Heart left ventricle (tissue), 16 donors: ENCODE results near the gene TRHDE. TPM values are rescaled to one million over a fixed set of nuclear protein-coding genes. Genes with fewer than 3 reads are reported as not detected.

Source experiments
- ATAC-seq, 4 donors: fragments of 200-7000 bp; cut with Tn5 transposase; one replicate each; pipeline ENCODE4 v1.9.1; 2020 to 2022; ENCODE audit warnings: moderate library complexity in 4 of 4, mild to moderate bottlenecking in 3 of 4, moderate number of reproducible peaks in 1 of 4
- DNase-seq, 5 donors: peaks; one replicate each; pipeline ENCODE4 v3.0.0-alpha.2; 2020
- H3K27ac ChIP-seq, 12 donors: fragments of 200-600 bp; sonication (generic) in 4 of 12; one replicate each; pipeline versions ENCODE4 v1.5.0 to v1.8.0; 2016 to 2022; ENCODE audit warnings: mild to moderate bottlenecking in 2 of 12
- H3K27me3 ChIP-seq, 9 donors: fragments of 200-600 bp; sonication (generic) in 2 of 9; one replicate each; pipeline versions ENCODE4 v1.5.1 to v1.8.0; 2016 to 2022; ENCODE audit warnings: mild to moderate bottlenecking in 3 of 9
- H3K36me3 ChIP-seq, 9 donors: fragments of 200-600 bp; sonication (generic) in 2 of 9; one replicate each; pipeline versions ENCODE4 v1.5.0 to v1.8.0; 2018 to 2022; ENCODE audit warnings: mild to moderate bottlenecking in 2 of 9
- H3K4me1 ChIP-seq, 12 donors: fragments of 200-600 bp; sonication (generic) in 4 of 12; one replicate each; pipeline versions ENCODE4 v1.5.0 to v1.8.0; 2016 to 2022; ENCODE audit warnings: mild to moderate bottlenecking in 3 of 12
- H3K4me3 ChIP-seq, 12 donors: fragments of 200-600 bp; sonication (generic) in 4 of 12; one replicate each; pipeline versions ENCODE4 v1.5.0 to v1.8.0; 2017 to 2022; ENCODE audit warnings: mild to moderate bottlenecking in 9 of 12, moderate library complexity in 4 of 12
- H3K9me3 ChIP-seq, 12 donors: fragments of 200-600 bp; sonication (generic) in 4 of 12; one replicate each; pipeline versions ENCODE4 v1.5.0 to v1.8.0; 2016 to 2022; ENCODE audit warnings: mild to moderate bottlenecking in 1 of 12
- CTCF ChIP-seq, 12 donors: fragments of 200-600 bp; sonication (generic) in 4 of 12; IDR thresholded peaks; one replicate each; pipeline versions ENCODE4 v1.5.0 to v1.8.0; 2018 to 2022; ENCODE audit warnings: antibody characterized with exemption in 12 of 12, mild to moderate bottlenecking in 5 of 12
- POLR2A ChIP-seq, 2 donors: fragments of 450-650 bp; IDR thresholded peaks; one replicate each; pipeline ENCODE4 v1.6.1; 2017; ENCODE audit warnings: antibody characterized with exemption in 2 of 2, mild to moderate bottlenecking in 2 of 2, moderate library complexity in 2 of 2
- WGBS, 4 donors: extraction: QIAGEN DNeasy Blood & Tissue Kit in 2 of 4; methylation state at CpG; one replicate each; pipeline versions ENCODE4 v1.1.5 to v1.1.7; 2013 to 2018; 5-methylcytosine and 5-hydroxymethylcytosine counted together
- intact Hi-C, 10 donors: fragments of 100-400 bp; cut with DNase I; formaldehyde crosslinking; loops; one replicate each; pipeline versions ENCODE4 v1.11.1 to v1.14.2; 2022
- polyA plus RNA-seq, 2 donors: library from polyadenylated mRNA; stranded (reverse); fragments of 200-250 nt; gene quantifications; one replicate each; pipeline ENCODE4 v1.2.3, GENCODE V29; 2013
- total RNA-seq, 9 donors: library from RNA; depleted of rRNA in 2 of 9; stranded (reverse); fragments of >200 nt in 2 of 9; fragmentation: NEBNext Ultra II Directional in 3 of 9; extraction: Animal tissue kit (Norgen Biotek cat#: 25700) in 3 of 9; gene quantifications; one replicate each; pipeline versions ENCODE4 v1.1.0 to v1.2.4, GENCODE V29; 2016 to 2023
- donor health status: ischemic (EF 13 %, LVEDD 7.1; RV severe dilation, severe dysfunction).
- donor health status: healthy with polysubstance abuse.
- donor health status: DM: no; HTN: yes; CAD: no.
- donor health status: DM: no; HTN: no; CAD: no.
- donor health status: ischemic (EF 25% LVEDD 6.9; RV normal size, moderate dysfunction).
- donor health status: ischemic (EF 25% LVEDD 5.7; RV mildly dilated, moderate dysfunction).
- donor health status: healthy.
- donor health status: DM: yes; HTN: yes; CAD: no.
- donor health status: ischemic (EF 35%, LVEDD 5.7; RV mildly dilated, moderate dysfunction).
- donor health status: nonischemic (EF 11% LVEDD 7.7; RV severe dilation, severe dysfunction).
- donor health status: DM: yes; HTN: yes; CAD: no.
- donor health status: PGD.
- donor health status: ischemic (EF 29% LVEDD 5.4; RV normal size, mild dysfunction).
- donor health status: nonischemic (EF 23%, LVEDD 6.1; RV moderate dilation, normal function).

The TRHDE gene
- total and polyA plus RNA-seq, 11 donors: 0.01 to 3.1 (median 0.28) TPM; not detected in 1

GRCh38 chr12:72318341-72318740 is 46.2 kb downstream of the TRHDE start:
- DNase-seq (no peak), ATAC-seq (no peak)
- WGBS, 4 donors: 78 to 86% (median 83%) methylated on average over 4 of the region's 4 CpGs
- no peak overlapping the region for H3K4me3 ChIP-seq
- no peaks in the 10 kb centered on the region for H3K9me3 ChIP-seq
- H3K4me1 ChIP-seq: no peaks in the 10 kb centered on the region
- TF ChIP-seq POLR2A (IDR thresholded peaks at IDR 0.05): no peak
- TF ChIP-seq CTCF (IDR thresholded peaks at IDR 0.05): no peak
- intact Hi-C loops: no loop called here
- H3K36me3 ChIP-seq: no peaks in the 10 kb centered on the region
- H3K27me3 ChIP-seq: no peaks in the 10 kb centered on the region
- H3K27ac ChIP-seq: no peak overlapping the region

GRCh38 chr12:72323881-72324280 is 51.7 kb downstream of the TRHDE start:
- no peaks in the 10 kb centered on the region for H3K36me3 ChIP-seq
- ATAC-seq (no peak), DNase-seq (no peak)
- intact Hi-C loops: no loop called here
- no peak overlapping the region for H3K4me3 ChIP-seq
- 63 to 79% (median 72%) methylated on average over 1 of the region's 1 CpG for WGBS, 4 donors
- no peaks in the 10 kb centered on the region for H3K4me1 ChIP-seq
- no peaks in the 10 kb centered on the region for H3K27me3 ChIP-seq
- H3K9me3 ChIP-seq: no peaks in the 10 kb centered on the region
- H3K27ac ChIP-seq: no peak overlapping the region
- TF ChIP-seq CTCF (IDR thresholded peaks at IDR 0.05) (no peak), POLR2A (IDR thresholded peaks at IDR 0.05) (no peak)

GRCh38 chr12:72330301-72330700 is 58.1 kb downstream of the TRHDE start:
- H3K27me3 ChIP-seq: no peaks in the 10 kb centered on the region
- WGBS, 4 donors: 64 to 69% (median 65%) methylated on average over 9 of the region's 9 CpGs
- H3K27ac ChIP-seq: no peak overlapping the region
- intact Hi-C loops: no loop called here
- DNase-seq (no peak), ATAC-seq (no peak)
- TF ChIP-seq POLR2A (IDR thresholded peaks at IDR 0.05) (no peak), CTCF (IDR thresholded peaks at IDR 0.05) (no peak)
- H3K4me3 ChIP-seq: no peak overlapping the region
- no peaks in the 10 kb centered on the region for H3K4me1 ChIP-seq
- no peaks in the 10 kb centered on the region for H3K9me3 ChIP-seq
- no peaks in the 10 kb centered on the region for H3K36me3 ChIP-seq

GRCh38 chr12:72330784-72331183 is 58.6 kb downstream of the TRHDE start:
- no peak for ATAC-seq
- intact Hi-C loops: no loop called here
- WGBS, 4 donors: 85 to 96% (median 90%) methylated on average over 4 of the region's 4 CpGs
- no peaks in the 10 kb centered on the region for H3K9me3 ChIP-seq
- TF ChIP-seq POLR2A (IDR thresholded peaks at IDR 0.05) (no peak), CTCF (IDR thresholded peaks at IDR 0.05) (no peak)
- no peak for DNase-seq
- H3K36me3 ChIP-seq: no peaks in the 10 kb centered on the region
- H3K27me3 ChIP-seq: no peaks in the 10 kb centered on the region
- no peak overlapping the region for H3K27ac ChIP-seq
- H3K4me3 ChIP-seq: no peak overlapping the region
- H3K4me1 ChIP-seq: no peaks in the 10 kb centered on the region
